HG02938 (cell line): ENCODE results near the gene ABI3BP.

Source experiments
- ATAC-seq: cut with Tn5 transposase; IDR thresholded peaks from one replicate; pipeline ENCODE4 v1.9.1; 2021; ENCODE audit warnings: mild to moderate bottlenecking, moderate library complexity; ENCODE audit not compliant: unreplicated experiment

ABI3BP gene

GRCh38 chr3:100838157-100838556 lies 155.1 kb downstream of the ABI3BP start:
- ATAC-seq: no peak

GRCh38 chr3:100836661-100837060 lies 156.6 kb downstream of the ABI3BP start:
- ATAC-seq: no peak

GRCh38 chr3:100834332-100834731 lies 158.9 kb downstream of the ABI3BP start:
- ATAC-seq: no peak

GRCh38 chr3:100833483-100833882 lies 159.7 kb downstream of the ABI3BP start:
- no peak for ATAC-seq

GRCh38 chr3:100831629-100832028 lies 161.6 kb downstream of the ABI3BP start:
- ATAC-seq: no peak

GRCh38 chr3:100830931-100831330 lies 162.3 kb downstream of the ABI3BP start:
- ATAC-seq: no peak

- no peak for ATAC-seq
Observed at GRCh38 chr3:100825574-100825973, 167.6 kb downstream of the ABI3BP start.

GRCh38 chr3:100815583-100815982 lies 177.6 kb downstream of the ABI3BP start:
- no peak for ATAC-seq

GRCh38 chr3:100813828-100814227 lies 179.4 kb downstream of the ABI3BP start:
- no peak for ATAC-seq

- peak; percentile 66 for ATAC-seq
Observed at GRCh38 chr3:100811779-100812507, 181.3 kb downstream of the ABI3BP start.

- no peak for ATAC-seq
Observed at GRCh38 chr3:100810671-100811070, 182.6 kb downstream of the ABI3BP start.

GRCh38 chr3:100804631-100805030 lies 188.6 kb downstream of the ABI3BP start:
- no peak for ATAC-seq

- ATAC-seq: no peak
Observed at GRCh38 chr3:100803711-100804110, 189.5 kb downstream of the ABI3BP start.

GRCh38 chr3:100802126-100802525 lies 191.1 kb downstream of the ABI3BP start:
- ATAC-seq: no peak

- ATAC-seq: no peak
Observed at GRCh38 chr3:100798012-100798411, 195.2 kb downstream of the ABI3BP start.

- ATAC-seq: no peak
Observed at GRCh38 chr3:100796556-100796955, 196.7 kb downstream of the ABI3BP start.

GRCh38 chr3:100789579-100789978 lies 203.6 kb downstream of the ABI3BP start:
- ATAC-seq: no peak

GRCh38 chr3:100783619-100784018 lies 209.6 kb downstream of the ABI3BP start:
- no peak for ATAC-seq

- ATAC-seq: no peak
Observed at GRCh38 chr3:100782906-100783305, 210.3 kb downstream of the ABI3BP start.

GRCh38 chr3:100782348-100782747 lies 210.9 kb downstream of the ABI3BP start:
- no peak for ATAC-seq

GRCh38 chr3:100781301-100781700 lies 211.9 kb downstream of the ABI3BP start:
- no peak for ATAC-seq

GRCh38 chr3:100780071-100780622 lies 213.1 kb downstream of the ABI3BP start:
- ATAC-seq: no peak

GRCh38 chr3:100779480-100779879 lies 213.7 kb downstream of the ABI3BP start:
- no peak for ATAC-seq
